Tibial nerve (tissue), 4 donors: ENCODE measurements around the gene POU3F1. TPM values are rescaled to one million over a fixed set of nuclear protein-coding genes. Genes with fewer than 3 reads are reported as not detected.
A peak's percentile ranks its signal among the peaks of the same experiment; 100 is the strongest.

Source experiments
- DNase-seq, 2 donors: peaks; one replicate each; pipeline ENCODE4 v3.0.0-alpha.2; 2019; ENCODE audit warnings: low spot score in 2 of 2
- H3K27ac ChIP-seq, 4 donors: fragments of 200-600 bp; sonication (generic) in 3 of 4; one replicate each; pipeline ENCODE4 v1.5.1; 2017 to 2019; ENCODE audit warnings: mild to moderate bottlenecking in 1 of 4
- H3K27me3 ChIP-seq, 2 donors: fragments of 200-600 bp; sonication (generic) in 1 of 2; one replicate each; pipeline versions ENCODE4 v1.5.1 to v1.6.0; 2017 to 2019
- H3K36me3 ChIP-seq, 3 donors: fragments of 200-600 bp; sonication (generic); one replicate each; pipeline ENCODE4 v1.5.1; 2018 to 2019
- H3K4me1 ChIP-seq, 4 donors: fragments of 200-600 bp; sonication (generic) in 3 of 4; one replicate each; pipeline ENCODE4 v1.5.1; 2017 to 2019
- H3K4me3 ChIP-seq, 4 donors: fragments of 200-600 bp; sonication (generic) in 3 of 4; one replicate each; pipeline ENCODE4 v1.5.1; 2017 to 2019; ENCODE audit warnings: mild to moderate bottlenecking in 1 of 4, moderate library complexity in 1 of 4
- H3K9me3 ChIP-seq, 4 donors: fragments of 200-600 bp; sonication (generic) in 3 of 4; one replicate each; pipeline ENCODE4 v1.5.1; 2017 to 2019
- CTCF ChIP-seq, 5 experiments: fragments of 200-600 bp in 3 of 5; fragments of 450-650 bp in 2 of 5; sonication (generic) in 3 of 5; IDR thresholded peaks; one replicate each; pipeline ENCODE4 v1.5.1; 2016 to 2019; ENCODE audit warnings: antibody characterized with exemption in 5 of 5, mild to moderate bottlenecking in 3 of 5, moderate library complexity in 2 of 5
- EP300 ChIP-seq, 2 donors: sonication (generic); formaldehyde crosslinking; IDR thresholded peaks; one replicate each; pipeline ENCODE4 v1.6.1; 2017; ENCODE audit warnings: antibody characterized with exemption in 2 of 2, mild to moderate bottlenecking in 1 of 2
- POLR2A ChIP-seq, 2 donors: fragments of 450-650 bp; IDR thresholded peaks; one replicate each; pipeline ENCODE4 v1.6.1; 2017; ENCODE audit warnings: antibody characterized with exemption in 2 of 2, mild to moderate bottlenecking in 2 of 2, moderate library complexity in 2 of 2
- WGBS, 2 donors: methylation state at CpG; one replicate each; pipeline ENCODE4 v1.1.5; 2018; 5-methylcytosine and 5-hydroxymethylcytosine counted together
- total RNA-seq, 4 donors: library from RNA; depleted of rRNA; stranded (reverse); fragments of >200 nt; gene quantifications; one replicate each; pipeline ENCODE4 v1.1.0, GENCODE V29; 2016

POU3F1 gene
- total RNA-seq, 4 donors from 2014 or later, result 11.6 to 53.4 (median 24.8) TPM

- TF ChIP-seq EP300 (IDR thresholded peaks at IDR 0.05) (no peak), POLR2A (IDR thresholded peaks at IDR 0.05) (no peak), CTCF (IDR thresholded peaks at IDR 0.05) (no peak)
- H3K27ac ChIP-seq, result peak overlapping the region; percentile 79 to 92 (median 82)
- H3K9me3 ChIP-seq, result no peaks in the 10 kb centered on the region
- H3K4me1 ChIP-seq, result peaks cover 0 to 49% (median 25%) of the 10 kb centered on the region in 4 donors
- H3K36me3 ChIP-seq, result no peaks in the 10 kb centered on the region
- H3K27me3 ChIP-seq, result no peaks in the 10 kb centered on the region
- WGBS, 2 donors, result 57 to 64% methylated on average over 12 of the region's 12 CpGs
- H3K4me3 ChIP-seq, result peak overlapping the region in 2 of 4 donors; percentile 57 to 88
- no peak for DNase-seq
Observed at GRCh38 chr1:38006008-38006828, 40.4 kb downstream of the POU3F1 start.

GRCh38 chr1:38005195-38006007, 41.2 kb downstream of the POU3F1 start, which contains the start of gene FHL3:
Gene FHL3 (minus strand): TSS chr1:38005514. CDS start chr1:37999412, 6,102 bp downstream.
- peak within 1 kb of the TSS; percentile 79 to 97 (median 87) for H3K27ac ChIP-seq
- no peaks in the 10 kb centered on the region for H3K9me3 ChIP-seq
- WGBS, 2 donors, result 6 to 51% methylated on average over 4 to 28 of the region's 83 CpGs
- H3K27me3 ChIP-seq, result no peaks in the 10 kb centered on the region
- TF ChIP-seq CTCF (IDR thresholded peaks at IDR 0.05), result no peak
- peak in 1 of 2 donors; percentile 9 for TF ChIP-seq EP300 (IDR thresholded peaks at IDR 0.05)
- TF ChIP-seq POLR2A (IDR thresholded peaks at IDR 0.05), result peak; percentile 39 to 61
- H3K4me1 ChIP-seq, result peaks cover 0 to 57% (median 33%) of the 10 kb centered on the region in 4 donors
- no peaks in the 10 kb centered on the region for H3K36me3 ChIP-seq
- peak within 1 kb of the TSS; percentile 57 to 88 (median 75) for H3K4me3 ChIP-seq
- no peak for DNase-seq

- no peaks in the 10 kb centered on the region for H3K36me3 ChIP-seq
- TF ChIP-seq CTCF (IDR thresholded peaks at IDR 0.05), result no peak
- no peak for TF ChIP-seq EP300 (IDR thresholded peaks at IDR 0.05)
- no peak for TF ChIP-seq POLR2A (IDR thresholded peaks at IDR 0.05)
- H3K4me1 ChIP-seq, result peaks cover 0 to 66% (median 42%) of the 10 kb centered on the region in 4 donors
- no peaks in the 10 kb centered on the region for H3K27me3 ChIP-seq
- no peaks in the 10 kb centered on the region for H3K9me3 ChIP-seq
- H3K27ac ChIP-seq, result peak overlapping the region; percentile 79 to 97 (median 87)
- peak overlapping the region; percentile 57 to 88 (median 75) for H3K4me3 ChIP-seq
- WGBS, 2 donors, result 7 to 10% methylated on average over 24 of the region's 26 CpGs
- DNase-seq, result no peak
Observed at GRCh38 chr1:38004284-38005108, 42.1 kb downstream of the POU3F1 start.

GRCh38 chr1:38003261-38004250, 43.0 kb downstream of the POU3F1 start:
- H3K4me1 ChIP-seq, result peaks cover 0 to 72% (median 52%) of the 10 kb centered on the region in 4 donors
- H3K4me3 ChIP-seq, result peak overlapping the region; percentile 57 to 88 (median 75)
- DNase-seq, result no peak
- H3K27ac ChIP-seq, result peak overlapping the region; percentile 79 to 97 (median 87)
- no peak for TF ChIP-seq EP300 (IDR thresholded peaks at IDR 0.05)
- TF ChIP-seq POLR2A (IDR thresholded peaks at IDR 0.05), result no peak
- TF ChIP-seq CTCF (IDR thresholded peaks at IDR 0.05), result no peak
- no peaks in the 10 kb centered on the region for H3K9me3 ChIP-seq
- no peaks in the 10 kb centered on the region for H3K27me3 ChIP-seq
- H3K36me3 ChIP-seq, result peaks cover 0 to 5% (median 0%) of the 10 kb centered on the region in 3 donors
- WGBS, 2 donors, result 70 to 75% methylated on average over 7 to 8 of the region's 8 CpGs
